GM18909 (cell line): ENCODE measurements around the gene TAF3.
A peak's percentile ranks its signal among the peaks of the same experiment; 100 is the strongest.

Experiments
- ATAC-seq: cut with Tn5 transposase; IDR thresholded peaks from one replicate; pipeline ENCODE4 v1.9.1; 2021; ENCODE audit warnings: mild to moderate bottlenecking; ENCODE audit not compliant: unreplicated experiment, poor library complexity

The TAF3 gene

GRCh38 chr10:8054494-8055407, 236.4 kb downstream of the TAF3 start, which contains the start of gene GATA3:
GATA3 (plus strand) TSS chr10:8054688; CDS start chr10:8055656, 968 bp downstream.
- ATAC-seq: peak; percentile 38

GRCh38 chr10:8055420-8056349, 237.4 kb downstream of the TAF3 start:
- ATAC-seq: peak; percentile 9

GRCh38 chr10:8056378-8056777, 238.1 kb downstream of the TAF3 start:
- ATAC-seq: no peak

- ATAC-seq: peak; percentile 36
These were observed 238.6 kb downstream of the TAF3 start for GRCh38 chr10:8056871-8057331.

- no peak for ATAC-seq
These were observed 239.4 kb downstream of the TAF3 start for GRCh38 chr10:8057636-8058273.

- ATAC-seq: no peak
These were observed 240.2 kb downstream of the TAF3 start for GRCh38 chr10:8058274-8059111.

- ATAC-seq: no peak
These were observed 241.1 kb downstream of the TAF3 start for GRCh38 chr10:8059191-8059936.

- peak; percentile 48 for ATAC-seq
These were observed 241.9 kb downstream of the TAF3 start for GRCh38 chr10:8060010-8060703.

- no peak for ATAC-seq
These were observed 242.4 kb downstream of the TAF3 start for GRCh38 chr10:8060704-8061121.

GRCh38 chr10:8061274-8062211, 243.2 kb downstream of the TAF3 start:
- ATAC-seq: peak; percentile 19

- ATAC-seq: no peak
These were observed 245.0 kb downstream of the TAF3 start for GRCh38 chr10:8063128-8063908.

GRCh38 chr10:8063935-8064334, 245.6 kb downstream of the TAF3 start:
- no peak for ATAC-seq

- no peak for ATAC-seq
These were observed 246.1 kb downstream of the TAF3 start for GRCh38 chr10:8064436-8064835.

- ATAC-seq: no peak
These were observed 247.3 kb downstream of the TAF3 start for GRCh38 chr10:8065651-8066050.

- no peak for ATAC-seq
These were observed 247.8 kb downstream of the TAF3 start for GRCh38 chr10:8066124-8066523.
